H1 (cell line): Measurements from ENCODE around the gene CDCA4. TPM values are rescaled to one million over a fixed set of nuclear protein-coding genes. Genes with fewer than 3 reads are reported as not detected.

Experiments
- SP4 ChIP-seq: IDR thresholded peaks from 2 replicates; pipeline ENCODE4 v1.6.1; 2012; ENCODE audit warnings: low read length, inconsistent platforms
- TAF7 ChIP-seq: optimal IDR thresholded peaks from 2 replicates; pipeline ENCODE3; 2011; ENCODE audit warnings: low read depth, mild to moderate bottlenecking, inconsistent platforms, low read length, moderate library complexity, borderline replicate concordance
- polyA plus RNA-seq, 7 experiments: library from polyadenylated mRNA; depleted of rRNA in 3 of 7; stranded (reverse) in 5 of 7; unstranded in 2 of 7; fragments of >200 nt in 5 of 7; fragments of 200-250 nt in 2 of 7; gene quantifications; 1 replicate in 5 of 7; 2 replicates in 1 of 7; 4 replicates in 1 of 7; pipeline versions ENCODE4 v1.2.1 to v1.2.3, GENCODE V29; 2011 to 2013; ENCODE audit warnings: missing spikeins in 2 of 7, mixed read lengths in 2 of 7
- total RNA-seq: library from RNA; stranded (reverse); fragmentation: NEBNext Ultra II Directional; extraction: Animal tissue kit (Norgen Biotek cat#: 25700); gene quantifications from 2 replicates; pipeline ENCODE4 v1.2.1, GENCODE V29; 2021
- TF ChIP-seq, protein P1 (sequence below): fragments of 300-600 bp; sonication (generic); IDR thresholded peaks from 2 replicates; pipeline ENCODE4 v1.7.1; 2012; ENCODE audit warnings: low read length, moderate library complexity, mild to moderate bottlenecking, inconsistent platforms; ENCODE audit not compliant: insufficient replicate concordance

CDCA4 gene
- total and polyA plus RNA-seq, 2 of the 8 experiments (the other 6 are each of a cell fraction or from before 2014, with no cell fraction given): 49.9 to 62.4 TPM

DNA sequence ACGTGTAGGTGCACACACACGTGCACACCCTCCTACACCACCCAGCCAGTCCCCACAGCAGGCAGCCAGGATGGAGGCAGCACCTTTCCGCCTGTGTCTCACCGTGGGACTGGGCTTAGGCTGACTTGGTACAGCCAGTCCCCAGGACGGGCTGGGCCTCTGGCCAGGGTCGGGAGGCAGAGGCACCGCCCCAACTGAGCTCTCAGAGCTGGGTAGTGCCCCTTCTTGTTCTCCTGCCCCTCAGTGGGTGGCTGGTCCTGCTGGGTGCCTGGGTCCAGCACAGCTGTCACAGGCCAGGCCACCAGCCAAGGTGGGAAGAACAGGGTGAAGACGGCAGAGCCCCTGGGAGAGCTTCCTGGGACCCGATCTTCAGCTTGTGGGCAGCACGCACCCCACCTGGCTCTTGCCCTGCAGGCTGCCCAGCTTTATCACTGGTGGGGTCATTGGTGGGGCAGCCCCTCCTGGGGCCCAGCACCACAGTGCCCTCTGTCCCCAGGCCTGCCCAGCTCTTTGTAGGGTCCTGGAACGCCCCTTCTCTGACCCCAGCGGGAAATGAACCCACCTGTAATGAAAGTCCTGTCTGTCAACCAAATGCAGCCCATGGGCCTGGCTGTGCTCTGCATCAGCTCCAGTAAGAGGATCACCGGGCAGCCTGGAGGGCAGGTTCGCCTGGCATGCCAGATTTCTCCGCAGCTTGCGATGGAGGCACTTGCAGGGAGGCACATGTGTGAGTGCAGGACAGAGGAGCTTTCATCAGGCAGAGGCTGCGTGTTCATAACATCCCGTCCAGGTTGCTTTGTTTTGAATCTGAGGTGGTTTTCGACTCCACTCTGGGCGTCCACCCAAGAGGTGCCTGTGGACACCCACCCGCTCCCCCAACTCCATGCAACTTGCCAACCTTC lies 14.7 kb downstream of the CDCA4 start (continued):
- TF ChIP-seq TAF7 (no peak), SP4 (no peak)
- TF ChIP-seq, protein P1, sequence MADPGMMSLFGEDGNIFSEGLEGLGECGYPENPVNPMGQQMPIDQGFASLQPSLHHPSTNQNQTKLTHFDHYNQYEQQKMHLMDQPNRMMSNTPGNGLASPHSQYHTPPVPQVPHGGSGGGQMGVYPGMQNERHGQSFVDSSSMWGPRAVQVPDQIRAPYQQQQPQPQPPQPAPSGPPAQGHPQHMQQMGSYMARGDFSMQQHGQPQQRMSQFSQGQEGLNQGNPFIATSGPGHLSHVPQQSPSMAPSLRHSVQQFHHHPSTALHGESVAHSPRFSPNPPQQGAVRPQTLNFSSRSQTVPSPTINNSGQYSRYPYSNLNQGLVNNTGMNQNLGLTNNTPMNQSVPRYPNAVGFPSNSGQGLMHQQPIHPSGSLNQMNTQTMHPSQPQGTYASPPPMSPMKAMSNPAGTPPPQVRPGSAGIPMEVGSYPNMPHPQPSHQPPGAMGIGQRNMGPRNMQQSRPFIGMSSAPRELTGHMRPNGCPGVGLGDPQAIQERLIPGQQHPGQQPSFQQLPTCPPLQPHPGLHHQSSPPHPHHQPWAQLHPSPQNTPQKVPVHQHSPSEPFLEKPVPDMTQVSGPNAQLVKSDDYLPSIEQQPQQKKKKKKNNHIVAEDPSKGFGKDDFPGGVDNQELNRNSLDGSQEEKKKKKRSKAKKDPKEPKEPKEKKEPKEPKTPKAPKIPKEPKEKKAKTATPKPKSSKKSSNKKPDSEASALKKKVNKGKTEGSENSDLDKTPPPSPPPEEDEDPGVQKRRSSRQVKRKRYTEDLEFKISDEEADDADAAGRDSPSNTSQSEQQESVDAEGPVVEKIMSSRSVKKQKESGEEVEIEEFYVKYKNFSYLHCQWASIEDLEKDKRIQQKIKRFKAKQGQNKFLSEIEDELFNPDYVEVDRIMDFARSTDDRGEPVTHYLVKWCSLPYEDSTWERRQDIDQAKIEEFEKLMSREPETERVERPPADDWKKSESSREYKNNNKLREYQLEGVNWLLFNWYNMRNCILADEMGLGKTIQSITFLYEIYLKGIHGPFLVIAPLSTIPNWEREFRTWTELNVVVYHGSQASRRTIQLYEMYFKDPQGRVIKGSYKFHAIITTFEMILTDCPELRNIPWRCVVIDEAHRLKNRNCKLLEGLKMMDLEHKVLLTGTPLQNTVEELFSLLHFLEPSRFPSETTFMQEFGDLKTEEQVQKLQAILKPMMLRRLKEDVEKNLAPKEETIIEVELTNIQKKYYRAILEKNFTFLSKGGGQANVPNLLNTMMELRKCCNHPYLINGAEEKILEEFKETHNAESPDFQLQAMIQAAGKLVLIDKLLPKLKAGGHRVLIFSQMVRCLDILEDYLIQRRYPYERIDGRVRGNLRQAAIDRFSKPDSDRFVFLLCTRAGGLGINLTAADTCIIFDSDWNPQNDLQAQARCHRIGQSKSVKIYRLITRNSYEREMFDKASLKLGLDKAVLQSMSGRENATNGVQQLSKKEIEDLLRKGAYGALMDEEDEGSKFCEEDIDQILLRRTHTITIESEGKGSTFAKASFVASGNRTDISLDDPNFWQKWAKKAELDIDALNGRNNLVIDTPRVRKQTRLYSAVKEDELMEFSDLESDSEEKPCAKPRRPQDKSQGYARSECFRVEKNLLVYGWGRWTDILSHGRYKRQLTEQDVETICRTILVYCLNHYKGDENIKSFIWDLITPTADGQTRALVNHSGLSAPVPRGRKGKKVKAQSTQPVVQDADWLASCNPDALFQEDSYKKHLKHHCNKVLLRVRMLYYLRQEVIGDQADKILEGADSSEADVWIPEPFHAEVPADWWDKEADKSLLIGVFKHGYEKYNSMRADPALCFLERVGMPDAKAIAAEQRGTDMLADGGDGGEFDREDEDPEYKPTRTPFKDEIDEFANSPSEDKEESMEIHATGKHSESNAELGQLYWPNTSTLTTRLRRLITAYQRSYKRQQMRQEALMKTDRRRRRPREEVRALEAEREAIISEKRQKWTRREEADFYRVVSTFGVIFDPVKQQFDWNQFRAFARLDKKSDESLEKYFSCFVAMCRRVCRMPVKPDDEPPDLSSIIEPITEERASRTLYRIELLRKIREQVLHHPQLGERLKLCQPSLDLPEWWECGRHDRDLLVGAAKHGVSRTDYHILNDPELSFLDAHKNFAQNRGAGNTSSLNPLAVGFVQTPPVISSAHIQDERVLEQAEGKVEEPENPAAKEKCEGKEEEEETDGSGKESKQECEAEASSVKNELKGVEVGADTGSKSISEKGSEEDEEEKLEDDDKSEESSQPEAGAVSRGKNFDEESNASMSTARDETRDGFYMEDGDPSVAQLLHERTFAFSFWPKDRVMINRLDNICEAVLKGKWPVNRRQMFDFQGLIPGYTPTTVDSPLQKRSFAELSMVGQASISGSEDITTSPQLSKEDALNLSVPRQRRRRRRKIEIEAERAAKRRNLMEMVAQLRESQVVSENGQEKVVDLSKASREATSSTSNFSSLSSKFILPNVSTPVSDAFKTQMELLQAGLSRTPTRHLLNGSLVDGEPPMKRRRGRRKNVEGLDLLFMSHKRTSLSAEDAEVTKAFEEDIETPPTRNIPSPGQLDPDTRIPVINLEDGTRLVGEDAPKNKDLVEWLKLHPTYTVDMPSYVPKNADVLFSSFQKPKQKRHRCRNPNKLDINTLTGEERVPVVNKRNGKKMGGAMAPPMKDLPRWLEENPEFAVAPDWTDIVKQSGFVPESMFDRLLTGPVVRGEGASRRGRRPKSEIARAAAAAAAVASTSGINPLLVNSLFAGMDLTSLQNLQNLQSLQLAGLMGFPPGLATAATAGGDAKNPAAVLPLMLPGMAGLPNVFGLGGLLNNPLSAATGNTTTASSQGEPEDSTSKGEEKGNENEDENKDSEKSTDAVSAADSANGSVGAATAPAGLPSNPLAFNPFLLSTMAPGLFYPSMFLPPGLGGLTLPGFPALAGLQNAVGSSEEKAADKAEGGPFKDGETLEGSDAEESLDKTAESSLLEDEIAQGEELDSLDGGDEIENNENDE: no peak
